Peyer's patch (tissue), 4 donors: ENCODE results near the gene PIK3C2G.

ENCODE experiments used
- POLR2A ChIP-seq, 2 donors: fragments of 450-650 bp; IDR thresholded peaks; one replicate each; pipeline ENCODE4 v1.5.1; 2017; ENCODE audit warnings: antibody characterized with exemption in 2 of 2, mild to moderate bottlenecking in 2 of 2, moderate library complexity in 2 of 2
- TF ChIP-seq, protein P1 (sequence below), 6 experiments: fragments of 450-650 bp in 4 of 6; fragments of 200-600 bp in 2 of 6; sonication (generic) in 1 of 6; IDR thresholded peaks; one replicate each; pipeline ENCODE4 v1.5.1; 2017 to 2019; ENCODE audit warnings: antibody characterized with exemption in 6 of 6, mild to moderate bottlenecking in 3 of 6, moderate library complexity in 1 of 6

DNA sequence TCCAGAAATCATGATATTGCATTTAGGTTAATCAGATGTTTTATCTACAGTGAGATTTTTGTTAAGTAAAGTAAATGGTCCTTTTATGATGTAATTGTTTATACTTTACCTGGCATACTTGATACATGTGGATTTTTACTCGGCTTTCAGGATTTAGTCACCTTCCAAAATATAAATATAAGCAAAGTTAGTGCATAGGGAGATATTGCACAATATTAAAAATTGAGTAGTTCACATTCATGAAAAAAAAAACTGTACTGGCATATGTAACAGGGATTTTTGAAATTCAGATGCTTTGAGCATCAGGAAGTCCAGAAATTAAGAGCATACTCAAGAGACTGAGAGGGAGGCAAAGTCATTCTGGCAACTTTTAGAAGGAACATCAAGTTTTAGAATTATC is 303.0 kb downstream of the PIK3C2G start:
- TF ChIP-seq, protein P1, sequence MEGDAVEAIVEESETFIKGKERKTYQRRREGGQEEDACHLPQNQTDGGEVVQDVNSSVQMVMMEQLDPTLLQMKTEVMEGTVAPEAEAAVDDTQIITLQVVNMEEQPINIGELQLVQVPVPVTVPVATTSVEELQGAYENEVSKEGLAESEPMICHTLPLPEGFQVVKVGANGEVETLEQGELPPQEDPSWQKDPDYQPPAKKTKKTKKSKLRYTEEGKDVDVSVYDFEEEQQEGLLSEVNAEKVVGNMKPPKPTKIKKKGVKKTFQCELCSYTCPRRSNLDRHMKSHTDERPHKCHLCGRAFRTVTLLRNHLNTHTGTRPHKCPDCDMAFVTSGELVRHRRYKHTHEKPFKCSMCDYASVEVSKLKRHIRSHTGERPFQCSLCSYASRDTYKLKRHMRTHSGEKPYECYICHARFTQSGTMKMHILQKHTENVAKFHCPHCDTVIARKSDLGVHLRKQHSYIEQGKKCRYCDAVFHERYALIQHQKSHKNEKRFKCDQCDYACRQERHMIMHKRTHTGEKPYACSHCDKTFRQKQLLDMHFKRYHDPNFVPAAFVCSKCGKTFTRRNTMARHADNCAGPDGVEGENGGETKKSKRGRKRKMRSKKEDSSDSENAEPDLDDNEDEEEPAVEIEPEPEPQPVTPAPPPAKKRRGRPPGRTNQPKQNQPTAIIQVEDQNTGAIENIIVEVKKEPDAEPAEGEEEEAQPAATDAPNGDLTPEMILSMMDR (IDR thresholded peaks at IDR 0.05), result no peak
- TF ChIP-seq POLR2A (IDR thresholded peaks at IDR 0.05), result no peak
